DND-41 (cell line): ENCODE measurements around the gene GABBR2.

Source experiments
- EZH2 ChIP-seq: IDR thresholded peaks from 3 replicates; pipeline ENCODE4 v1.6.1; 2012; ENCODE audit warnings: borderline replicate concordance, low read depth, mild to moderate bottlenecking, moderate library complexity, low read length, inconsistent platforms; ENCODE audit not compliant: severe bottlenecking
- TF ChIP-seq, protein P1 (sequence below): IDR thresholded peaks from 2 replicates; pipeline ENCODE4 v1.5.1; 2012; ENCODE audit warnings: borderline replicate concordance, low read length, moderate library complexity, mild to moderate bottlenecking; ENCODE audit not compliant: poor library complexity, severe bottlenecking; ENCODE audit errors: extremely low read depth

DNA sequence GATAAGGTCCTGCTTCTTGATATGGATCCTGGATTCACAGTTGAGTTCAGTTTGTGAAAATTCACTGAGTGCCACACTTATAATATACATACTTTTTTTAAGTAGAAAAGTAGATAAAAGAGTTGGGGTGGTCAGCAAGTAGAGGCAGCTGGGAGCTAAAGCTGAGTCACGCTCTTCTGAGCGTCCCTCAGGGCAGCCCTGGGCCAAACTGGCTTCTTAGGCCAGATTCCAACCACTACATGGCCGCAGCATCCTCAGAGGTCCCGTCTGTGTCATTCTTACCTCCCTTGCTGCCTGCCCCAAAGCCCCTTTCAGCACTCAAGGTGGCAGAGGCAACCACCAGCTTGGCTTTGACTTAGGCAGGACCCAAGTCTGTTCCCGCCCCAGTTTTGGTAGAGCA is 329.9 kb downstream of the GABBR2 start:
- TF ChIP-seq EZH2: no peak
- TF ChIP-seq, protein P1, sequence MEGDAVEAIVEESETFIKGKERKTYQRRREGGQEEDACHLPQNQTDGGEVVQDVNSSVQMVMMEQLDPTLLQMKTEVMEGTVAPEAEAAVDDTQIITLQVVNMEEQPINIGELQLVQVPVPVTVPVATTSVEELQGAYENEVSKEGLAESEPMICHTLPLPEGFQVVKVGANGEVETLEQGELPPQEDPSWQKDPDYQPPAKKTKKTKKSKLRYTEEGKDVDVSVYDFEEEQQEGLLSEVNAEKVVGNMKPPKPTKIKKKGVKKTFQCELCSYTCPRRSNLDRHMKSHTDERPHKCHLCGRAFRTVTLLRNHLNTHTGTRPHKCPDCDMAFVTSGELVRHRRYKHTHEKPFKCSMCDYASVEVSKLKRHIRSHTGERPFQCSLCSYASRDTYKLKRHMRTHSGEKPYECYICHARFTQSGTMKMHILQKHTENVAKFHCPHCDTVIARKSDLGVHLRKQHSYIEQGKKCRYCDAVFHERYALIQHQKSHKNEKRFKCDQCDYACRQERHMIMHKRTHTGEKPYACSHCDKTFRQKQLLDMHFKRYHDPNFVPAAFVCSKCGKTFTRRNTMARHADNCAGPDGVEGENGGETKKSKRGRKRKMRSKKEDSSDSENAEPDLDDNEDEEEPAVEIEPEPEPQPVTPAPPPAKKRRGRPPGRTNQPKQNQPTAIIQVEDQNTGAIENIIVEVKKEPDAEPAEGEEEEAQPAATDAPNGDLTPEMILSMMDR: no peak
